Hepatocyte (in vitro differentiated cells): Measurements from ENCODE around the gene PCCA.

Source experiments
- EZH2 ChIP-seq: fragments of 200-600 bp; sonication (generic); IDR thresholded peaks from 2 replicates; pipeline ENCODE4 v1.6.1; 2016; ENCODE audit warnings: antibody characterized with exemption, mild to moderate bottlenecking, borderline replicate concordance
- TF ChIP-seq, protein P1 (sequence below): fragments of 200-600 bp; sonication (generic); IDR thresholded peaks from 2 replicates; pipeline ENCODE4 v1.5.1; 2016; ENCODE audit warnings: antibody characterized with exemption, mild to moderate bottlenecking; ENCODE audit not compliant: poor library complexity

DNA sequence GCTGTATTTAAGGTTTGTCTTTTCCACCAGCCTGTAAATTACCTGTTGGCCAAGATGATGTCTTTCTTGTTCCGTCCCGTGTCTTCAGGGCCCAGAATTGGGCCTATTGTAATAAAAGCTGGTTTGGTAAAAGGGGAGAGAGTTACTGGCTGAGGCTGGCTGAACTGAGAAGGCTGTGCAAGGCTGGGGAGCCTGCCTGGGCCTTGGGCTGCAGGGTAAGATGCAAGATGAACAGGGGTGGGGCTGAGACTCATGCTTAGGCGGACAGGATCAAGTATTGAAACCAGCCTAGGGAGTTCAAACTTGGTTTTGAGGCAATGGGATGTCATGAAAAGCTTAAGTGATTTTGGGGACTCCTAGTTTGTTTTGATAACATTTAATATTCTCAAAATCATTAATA, 142.3 kb downstream of the PCCA start:
- TF ChIP-seq, protein P1, sequence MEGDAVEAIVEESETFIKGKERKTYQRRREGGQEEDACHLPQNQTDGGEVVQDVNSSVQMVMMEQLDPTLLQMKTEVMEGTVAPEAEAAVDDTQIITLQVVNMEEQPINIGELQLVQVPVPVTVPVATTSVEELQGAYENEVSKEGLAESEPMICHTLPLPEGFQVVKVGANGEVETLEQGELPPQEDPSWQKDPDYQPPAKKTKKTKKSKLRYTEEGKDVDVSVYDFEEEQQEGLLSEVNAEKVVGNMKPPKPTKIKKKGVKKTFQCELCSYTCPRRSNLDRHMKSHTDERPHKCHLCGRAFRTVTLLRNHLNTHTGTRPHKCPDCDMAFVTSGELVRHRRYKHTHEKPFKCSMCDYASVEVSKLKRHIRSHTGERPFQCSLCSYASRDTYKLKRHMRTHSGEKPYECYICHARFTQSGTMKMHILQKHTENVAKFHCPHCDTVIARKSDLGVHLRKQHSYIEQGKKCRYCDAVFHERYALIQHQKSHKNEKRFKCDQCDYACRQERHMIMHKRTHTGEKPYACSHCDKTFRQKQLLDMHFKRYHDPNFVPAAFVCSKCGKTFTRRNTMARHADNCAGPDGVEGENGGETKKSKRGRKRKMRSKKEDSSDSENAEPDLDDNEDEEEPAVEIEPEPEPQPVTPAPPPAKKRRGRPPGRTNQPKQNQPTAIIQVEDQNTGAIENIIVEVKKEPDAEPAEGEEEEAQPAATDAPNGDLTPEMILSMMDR, result no peak
- no peak for TF ChIP-seq EZH2
